ENCODE results near the gene PSPC1. TPM values are rescaled to one million over a fixed set of nuclear protein-coding genes. Genes with fewer than 3 reads are reported as not detected.
"Not testable (repeated sequence)": the region's sequence is repeated elsewhere in the genome, so short reads cannot be mapped to it uniquely, and the experiment has no call there.

PSPC1 gene
- polyA plus RNA-seq, 1 experiment, result 27.9 TPM

DNA sequence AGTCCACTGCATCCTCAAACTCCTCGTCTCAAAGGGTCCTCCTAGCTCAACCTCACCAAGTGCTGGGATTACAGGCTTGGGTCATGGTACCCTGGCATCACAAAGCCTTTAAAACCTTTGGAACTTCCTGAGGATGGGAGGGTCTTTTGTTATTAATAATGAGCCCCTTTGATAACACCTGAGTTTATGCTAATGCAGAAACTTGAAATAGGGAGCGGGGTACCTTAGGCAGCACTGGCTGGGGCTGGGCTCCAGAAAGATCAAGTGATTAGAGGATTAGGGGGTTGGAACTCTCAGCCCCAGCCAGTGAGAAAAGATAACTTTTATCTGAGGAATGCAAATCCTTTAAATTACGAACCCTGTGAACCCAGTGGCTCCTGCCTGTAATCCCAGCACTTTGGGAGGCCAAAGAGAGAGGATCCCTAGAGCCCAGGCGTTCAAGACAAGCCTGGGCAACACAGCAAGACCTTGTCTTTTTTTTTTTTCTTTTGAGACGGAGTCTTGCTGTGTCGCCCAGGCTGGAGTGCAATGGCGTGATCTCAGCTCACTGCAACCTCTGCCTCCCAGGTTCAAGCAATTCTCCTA, 9.3 kb upstream of the PSPC1 start:
- Histone ChIP-seq H3K36me3 (ENCODE audit: control insufficient read depth, insufficient read depth, low read length) (no peaks in the 10 kb centered on the region), H3K27me3 (ENCODE audit: control insufficient read depth, insufficient read depth, low read length) (no peaks in the 10 kb centered on the region), H3K4me3 (ENCODE audit: low read depth, low read length) (no peak overlapping the region)
- CTCF ChIA-PET, result interaction anchor here (0.6 kb wide), 1 partner anchor 11 kb away, joined by 3 read pairs; no protein-coding TSS in a partner anchor
- no peak for DNase-seq (ENCODE audit: low read depth)
- POLR2A ChIA-PET, result no interaction called here
- no peak for TF ChIP-seq CTCF (IDR thresholded peaks at IDR 0.05; ENCODE audit: insufficient read depth, low read depth, low read length)

GRCh38 chr13:19782049-19782726, 557 bp downstream of the PSPC1 start:
- H3K4me3 ChIP-seq (ENCODE audit: low read depth, low read length), result peak overlapping the region; percentile 68
- no peaks in the 10 kb centered on the region for H3K27me3 ChIP-seq (ENCODE audit: control insufficient read depth, insufficient read depth, low read length)
- no peaks in the 10 kb centered on the region for H3K36me3 ChIP-seq (ENCODE audit: control insufficient read depth, insufficient read depth, low read length)
- CTCF ChIA-PET, result interaction anchor here (0.9 kb wide), 1 partner anchor 13 kb away, joined by 3 read pairs; no protein-coding TSS in a partner anchor
- DNase-seq (ENCODE audit: low read depth), result no peak
- TF ChIP-seq CTCF (IDR thresholded peaks at IDR 0.05; ENCODE audit: insufficient read depth, low read depth, low read length), result no peak
- POLR2A ChIA-PET, result interaction anchor here (0.6 kb wide), 1 partner anchor 10 kb away, joined by 3 read pairs; no protein-coding TSS in a partner anchor

GRCh38 chr13:19781526-19781925, 1.2 kb downstream of the PSPC1 start:
- CTCF ChIA-PET, result interaction anchor here (0.6 kb wide), 1 partner anchor 71 kb away, joined by 3 read pairs; no protein-coding TSS in a partner anchor
- no peaks in the 10 kb centered on the region for H3K36me3 ChIP-seq (ENCODE audit: control insufficient read depth, insufficient read depth, low read length)
- POLR2A ChIA-PET, result interaction anchor here (0.6 kb wide), 1 partner anchor 10 kb away, joined by 3 read pairs; no protein-coding TSS in a partner anchor
- peak overlapping the region; percentile 68 for H3K4me3 ChIP-seq (ENCODE audit: low read depth, low read length)
- no peak for DNase-seq (ENCODE audit: low read depth)
- no peak for TF ChIP-seq CTCF (IDR thresholded peaks at IDR 0.05; ENCODE audit: insufficient read depth, low read depth, low read length)
- no peaks in the 10 kb centered on the region for H3K27me3 ChIP-seq (ENCODE audit: control insufficient read depth, insufficient read depth, low read length)

DNA sequence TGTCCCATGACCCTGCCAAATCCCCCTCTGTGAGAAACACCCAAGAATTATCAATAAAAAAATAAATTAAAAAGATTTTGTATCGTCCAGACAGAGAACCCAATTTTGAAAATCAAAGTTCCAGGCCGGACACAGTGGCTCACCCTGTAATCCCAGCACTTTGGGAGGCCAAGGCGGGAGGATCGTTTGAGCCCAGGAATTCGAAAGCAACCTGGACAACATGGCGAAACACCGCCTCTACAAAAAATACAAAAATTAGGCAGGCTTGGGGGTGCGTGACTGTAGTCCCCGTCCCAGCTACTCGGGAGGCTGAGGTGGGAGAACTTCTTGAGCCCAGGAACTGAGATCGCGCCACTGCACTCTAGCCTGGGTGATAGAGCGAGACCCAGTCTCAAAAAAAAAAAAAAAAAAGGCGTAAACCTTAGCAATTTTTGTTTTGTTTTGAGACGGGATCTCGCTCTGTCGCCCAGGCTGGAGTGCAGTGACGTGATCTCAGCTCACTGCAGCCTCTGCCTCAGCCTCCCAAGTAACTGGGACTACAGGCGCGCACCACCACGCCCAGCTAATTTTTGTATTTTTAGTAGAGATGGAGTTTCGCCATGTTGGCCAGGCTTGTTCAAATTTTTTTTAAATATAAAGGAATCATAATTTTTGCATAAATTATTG, 1.9 kb downstream of the PSPC1 start:
- POLR2A ChIA-PET; DNase-seq (ENCODE audit: low read depth); H3K36me3 ChIP-seq (ENCODE audit: control insufficient read depth, insufficient read depth, low read length); H3K27me3 ChIP-seq (ENCODE audit: control insufficient read depth, insufficient read depth, low read length): not testable (repeated sequence)
- H3K4me3 ChIP-seq (ENCODE audit: low read depth, low read length), result peak overlapping the region; percentile 68
- CTCF ChIA-PET, result interaction anchor here (0.6 kb wide), 1 partner anchor 72 kb away, joined by 3 read pairs; no protein-coding TSS in a partner anchor

DNA sequence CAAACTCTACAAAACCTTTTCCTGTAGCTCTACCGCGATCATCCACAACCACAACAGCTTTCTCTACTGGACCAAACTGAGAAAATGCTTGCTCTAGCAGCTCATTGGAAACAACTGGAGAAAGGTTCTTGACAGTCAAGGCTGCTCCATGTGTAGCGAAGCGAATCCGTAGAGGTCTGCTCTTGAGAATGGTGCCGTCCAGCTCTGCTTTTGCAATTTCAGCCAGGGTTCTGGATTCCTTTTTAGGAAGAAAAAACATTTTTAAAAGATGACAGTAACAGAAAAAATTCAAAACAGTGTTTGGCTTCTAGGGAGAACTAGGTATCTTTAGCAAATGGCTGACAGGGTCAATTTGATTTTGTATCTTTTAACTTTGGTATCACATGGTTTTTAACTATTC, 10.4 kb downstream of the PSPC1 start:
- POLR2A ChIA-PET, result interaction anchor here (0.5 kb wide), 1 partner anchor 9 kb away, joined by 3 read pairs; no protein-coding TSS in a partner anchor
- H3K27me3 ChIP-seq (ENCODE audit: control insufficient read depth, insufficient read depth, low read length), result no peaks in the 10 kb centered on the region
- peaks cover 4% of the 10 kb centered on the region for H3K36me3 ChIP-seq (ENCODE audit: control insufficient read depth, insufficient read depth, low read length)
- CTCF ChIA-PET, result no interaction called here
- H3K4me3 ChIP-seq (ENCODE audit: low read depth, low read length), result no peak overlapping the region
- no peak for TF ChIP-seq CTCF (IDR thresholded peaks at IDR 0.05; ENCODE audit: insufficient read depth, low read depth, low read length)
- no peak for DNase-seq (ENCODE audit: low read depth)

Data from BJ (cell line).